T47D (cell line): ENCODE results near the gene TMEM120A.
A peak's percentile ranks its signal among the peaks of the same experiment; 100 is the strongest.

Experiments
- DNase-seq, 2 experiments: peaks; one replicate each; pipeline versions ENCODE4 v3.0.0 to v3.0.0-alpha.2; 2011 to 2012; ENCODE audit warnings: low read depth in 1 of 2, low spot score in 1 of 2
- JUND ChIP-seq: IDR thresholded peaks from 2 replicates; pipeline ENCODE4 v1.6.1; 2012; ENCODE audit warnings: low read depth
- in situ Hi-C: cut with HindIII; loops from 2 replicates; pipeline ENCODE4 v1.10.0; 2016; ENCODE audit warnings: low sequenced_read_pairs, low pct_unique_long_range_greater_than_20kb

Gene TMEM120A

DNA sequence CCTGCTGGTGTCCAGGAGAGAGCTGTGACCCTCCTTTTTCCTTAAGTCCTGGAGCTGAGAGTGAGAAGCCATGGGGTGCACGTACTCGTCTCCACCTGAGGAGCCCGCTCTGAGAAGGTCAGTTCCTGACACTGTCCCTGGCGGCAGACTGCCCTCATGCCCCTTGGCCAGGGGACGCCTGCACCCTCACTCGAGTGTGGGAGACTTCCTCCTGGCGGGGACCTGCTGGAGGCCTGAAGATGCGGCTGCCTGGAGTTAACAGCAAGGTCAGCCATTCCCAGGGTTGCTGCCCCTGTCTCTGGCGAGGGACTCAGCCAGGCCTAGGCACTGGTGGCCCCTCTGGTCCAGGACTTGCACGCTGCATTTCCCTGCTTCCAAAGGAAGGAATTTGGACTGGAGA is 26.4 kb downstream of the TMEM120A start:
- no peak for TF ChIP-seq JUND
- in situ Hi-C loops: no loop called here
- no peak for DNase-seq

GRCh38 chr7:75967487-75967997 is 26.9 kb downstream of the TMEM120A start:
- in situ Hi-C loops: no loop called here
- no peak for DNase-seq
- no peak for TF ChIP-seq JUND

- in situ Hi-C loops: no loop called here
- TF ChIP-seq JUND: no peak
- no peak for DNase-seq
Observed at GRCh38 chr7:75967055-75967454, 27.3 kb downstream of the TMEM120A start.

- no peak for DNase-seq
- TF ChIP-seq JUND: no peak
- in situ Hi-C loops: no loop called here
Observed at GRCh38 chr7:75966190-75966961, 28.0 kb downstream of the TMEM120A start.

DNA sequence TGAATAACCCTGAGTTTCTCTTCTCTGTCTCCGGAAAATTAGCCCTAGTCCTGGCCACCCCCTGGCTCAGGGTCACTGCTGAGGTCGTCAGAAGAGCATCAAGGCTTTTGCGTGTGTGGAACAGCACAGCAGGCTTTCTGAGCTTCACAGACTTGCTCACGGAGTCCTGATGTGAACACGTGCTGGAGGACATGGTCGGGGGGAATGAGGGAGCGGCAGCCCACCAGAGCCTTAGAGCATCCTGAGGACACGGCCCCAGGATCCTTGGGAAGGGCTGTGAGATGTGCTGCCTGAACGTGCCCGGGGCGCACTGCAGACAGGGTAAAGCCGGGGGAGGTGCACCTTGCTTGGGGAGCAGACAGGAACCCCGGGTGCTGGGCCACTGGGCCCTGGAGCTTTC is 28.8 kb downstream of the TMEM120A start:
- no peak for DNase-seq
- in situ Hi-C loops: no loop called here
- no peak for TF ChIP-seq JUND

DNA sequence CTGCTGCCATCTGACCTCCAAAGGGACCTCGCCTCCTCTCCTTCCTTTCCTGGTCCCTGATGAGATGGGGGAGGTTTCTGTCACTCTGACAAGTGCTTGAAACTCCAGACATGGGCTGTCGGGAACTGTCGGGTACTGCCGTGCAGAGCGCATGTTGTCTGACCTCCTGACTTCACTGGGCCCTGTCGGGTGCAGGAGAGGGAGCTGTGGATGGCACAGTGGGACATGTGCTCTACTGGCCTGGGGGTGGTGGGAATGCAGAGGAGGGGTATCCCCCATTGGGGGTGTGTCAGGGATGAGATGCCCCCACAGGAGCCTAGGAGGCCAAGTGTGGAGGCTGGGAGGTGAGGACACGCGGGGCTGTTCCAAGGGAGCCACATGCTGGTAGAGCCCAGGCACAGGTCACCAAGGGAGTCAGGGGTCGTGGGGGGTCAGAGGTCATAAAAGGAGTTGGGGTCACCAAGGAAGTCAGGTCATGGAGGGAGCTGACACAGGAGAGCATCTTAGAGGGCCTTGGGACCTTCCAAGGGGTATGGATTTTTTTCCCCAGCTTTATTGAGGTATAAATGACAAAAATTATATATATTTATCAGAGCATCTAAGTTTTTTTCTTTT is 30.9 kb downstream of the TMEM120A start:
- no peak for DNase-seq
- in situ Hi-C loops: no loop called here
- no peak for TF ChIP-seq JUND

GRCh38 chr7:75962607-75963380 is 31.6 kb downstream of the TMEM120A start:
- no peak for TF ChIP-seq JUND
- in situ Hi-C loops: no loop called here

DNA sequence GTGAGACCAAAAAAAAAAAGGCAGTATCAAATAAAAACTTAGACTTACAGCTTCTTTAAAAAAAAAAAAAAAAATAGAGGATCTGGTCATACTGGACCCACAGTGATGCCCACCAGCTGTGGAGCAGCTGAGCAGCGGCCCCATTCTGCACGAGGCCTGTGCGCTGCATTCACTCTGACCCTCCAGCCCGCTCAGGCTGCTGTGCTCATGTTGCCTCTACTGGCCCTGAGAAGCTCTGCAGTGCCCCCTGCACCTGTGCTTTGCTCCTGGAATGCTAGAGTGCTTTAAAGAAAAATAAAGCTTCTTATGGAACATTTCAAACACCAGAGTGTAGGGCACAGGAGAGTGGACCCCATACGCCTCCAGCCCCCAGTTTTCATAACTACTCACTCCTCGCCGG is 33.2 kb downstream of the TMEM120A start:
- in situ Hi-C loops: no loop called here
- no peak for DNase-seq
- TF ChIP-seq JUND: no peak

More at GRCh38 chr7:75962607-75963380, 31.6 kb downstream of the TMEM120A start:
- DNase-seq: no peak

DNA sequence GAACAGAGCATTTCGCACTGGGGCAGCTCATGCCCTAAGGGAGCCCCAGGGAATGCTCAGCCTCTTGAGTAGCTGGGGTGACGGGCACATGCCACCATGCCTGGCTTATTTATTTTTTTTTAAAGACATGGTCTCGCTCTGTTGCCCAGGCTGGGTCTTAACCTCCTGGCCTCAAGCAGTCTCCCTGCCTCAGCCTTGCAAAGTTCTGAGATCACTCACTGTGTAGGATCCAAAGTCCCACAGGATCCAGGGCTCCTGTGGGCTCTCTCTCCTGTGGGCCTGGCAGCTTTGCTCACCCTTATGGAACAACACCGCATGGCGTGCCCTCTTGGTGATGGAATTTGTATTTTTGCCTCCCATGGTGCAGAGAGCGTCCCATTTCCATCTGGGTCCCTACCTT is 34.0 kb downstream of the TMEM120A start:
- DNase-seq: no peak
- no peak for TF ChIP-seq JUND
- in situ Hi-C loops: no loop called here

GRCh38 chr7:75958802-75959543 is 35.4 kb downstream of the TMEM120A start:
- DNase-seq: no peak
- in situ Hi-C loops: no loop called here
- no peak for TF ChIP-seq JUND

- TF ChIP-seq JUND: no peak
- in situ Hi-C loops: no loop called here
- peak in 1 of 2 experiments; percentile 91 for DNase-seq
Observed at GRCh38 chr7:75957021-75957736, 37.2 kb downstream of the TMEM120A start.
